ENCODE measurements around the gene RANBP2.
"Not testable (repeated sequence)": the region's sequence is repeated elsewhere in the genome, so short reads cannot be mapped to it uniquely, and the experiment has no call there.

RANBP2 gene

GRCh38 chr2:108701806-108702205 is 17.5 kb upstream of the RANBP2 start:
- no peak for DNase-seq (ENCODE audit: low read depth)
- no peak overlapping the region for H3K4me3 ChIP-seq (ENCODE audit: low read length)
- TF ChIP-seq CTCF (conservative IDR thresholded peaks at IDR 0.05; ENCODE audit: low read length) = no peak

DNA sequence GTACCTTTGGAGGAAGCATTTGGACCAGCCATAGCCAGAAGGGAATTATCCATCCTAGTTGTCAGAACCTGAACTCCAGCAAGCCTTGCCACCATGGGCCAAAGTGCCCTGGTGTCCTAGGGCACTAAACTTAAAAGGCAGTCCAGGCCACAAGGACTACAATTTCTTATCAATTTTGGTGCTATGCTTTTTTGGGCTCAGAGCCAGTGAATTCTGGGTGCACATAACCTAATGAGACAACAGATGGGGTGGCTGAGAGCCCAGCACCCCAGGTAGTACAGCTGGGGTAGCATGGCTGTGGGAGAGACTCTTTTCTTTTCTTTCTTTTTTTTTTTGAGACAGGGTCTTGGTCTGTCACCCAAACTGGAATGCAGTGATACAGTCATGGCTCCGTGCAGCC is 14.4 kb upstream of the RANBP2 start:
- no peak overlapping the region for H3K4me3 ChIP-seq (ENCODE audit: low read length)
- no peak for TF ChIP-seq CTCF (conservative IDR thresholded peaks at IDR 0.05; ENCODE audit: low read length)
- no peak for DNase-seq (ENCODE audit: low read depth)

- no peak for TF ChIP-seq CTCF (conservative IDR thresholded peaks at IDR 0.05; ENCODE audit: low read length)
- no peak overlapping the region for H3K4me3 ChIP-seq (ENCODE audit: low read length)
- DNase-seq (ENCODE audit: low read depth) = no peak
Observed at GRCh38 chr2:108707300-108707699, 12.0 kb upstream of the RANBP2 start.

DNA sequence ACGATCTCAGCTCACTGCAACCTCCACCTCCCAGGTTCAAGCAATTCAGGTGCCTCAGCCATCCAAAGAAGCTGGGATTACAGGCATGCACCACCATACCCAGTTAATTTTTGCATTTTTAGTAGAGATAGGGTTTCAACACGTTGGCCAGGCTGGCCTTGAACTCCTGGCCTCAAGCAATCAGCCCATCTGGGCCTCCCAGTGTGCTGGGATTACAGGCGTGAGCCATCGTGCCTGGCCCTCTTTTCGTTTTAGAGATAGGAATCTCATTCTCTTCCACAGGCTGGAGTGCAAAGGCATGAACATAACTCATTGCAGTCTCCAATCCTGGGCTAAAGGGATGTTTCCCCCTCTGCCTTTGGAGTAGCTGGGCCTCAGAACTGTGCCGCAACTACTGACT is 2.3 kb upstream of the RANBP2 start:
- H3K4me3 ChIP-seq (ENCODE audit: low read length); DNase-seq (ENCODE audit: low read depth): not testable (repeated sequence)

- DNase-seq (ENCODE audit: low read depth); H3K4me3 ChIP-seq (ENCODE audit: low read length): not testable (repeated sequence)
Observed at GRCh38 chr2:108726048-108726447, 6.8 kb downstream of the RANBP2 start.

- not testable (repeated sequence) for H3K4me3 ChIP-seq (ENCODE audit: low read length); DNase-seq (ENCODE audit: low read depth)
Observed at GRCh38 chr2:108734656-108735055, 15.4 kb downstream of the RANBP2 start.

GRCh38 chr2:108757973-108758372 is 38.7 kb downstream of the RANBP2 start:
- not testable (repeated sequence) for H3K4me3 ChIP-seq (ENCODE audit: low read length); DNase-seq (ENCODE audit: low read depth)

GRCh38 chr2:108762618-108763017 is 43.3 kb downstream of the RANBP2 start:
- not testable (repeated sequence) for DNase-seq (ENCODE audit: low read depth); H3K4me3 ChIP-seq (ENCODE audit: low read length)

GRCh38 chr2:108766671-108767070 is 47.4 kb downstream of the RANBP2 start:
- peak; percentile 13 for DNase-seq (ENCODE audit: low read depth)

GRCh38 chr2:108767859-108768258 is 48.6 kb downstream of the RANBP2 start:
- H3K4me3 ChIP-seq (ENCODE audit: low read length); DNase-seq (ENCODE audit: low read depth): not testable (repeated sequence)

More at GRCh38 chr2:108766671-108767070, 47.4 kb downstream of the RANBP2 start:
- H3K4me3 ChIP-seq (ENCODE audit: low read length) = not testable (repeated sequence)

DNA sequence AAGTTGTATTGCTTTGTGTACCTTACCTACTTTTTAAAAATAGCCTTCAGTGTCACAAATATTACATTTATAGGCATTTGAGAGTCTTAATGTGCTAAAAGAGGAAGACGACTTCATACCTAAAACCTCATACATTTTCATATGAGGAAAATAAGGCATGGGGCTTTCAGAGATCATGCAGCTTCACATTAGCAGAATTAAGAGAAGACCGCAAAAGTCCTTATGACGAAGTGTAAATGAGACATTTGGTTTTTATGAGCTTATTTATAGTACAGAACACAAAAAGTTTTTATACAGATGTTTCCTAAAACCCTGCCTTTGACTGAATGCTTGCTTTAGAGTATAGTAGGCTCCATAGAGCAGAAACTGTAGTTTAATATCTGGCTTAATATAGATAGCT is 57.2 kb downstream of the RANBP2 start:
- DNase-seq (ENCODE audit: low read depth) = no peak
- H3K4me3 ChIP-seq (ENCODE audit: low read length) = no peak overlapping the region
- TF ChIP-seq CTCF (conservative IDR thresholded peaks at IDR 0.05; ENCODE audit: low read length) = no peak

Data from AG10803 (cell line).